Lower leg skin (tissue), 3 donors: ENCODE data around the gene CS.

Experiments used
- CTCF ChIP-seq, 3 donors: fragments of 450-650 bp; IDR thresholded peaks; one replicate each; pipeline ENCODE4 v1.5.1; 2016; ENCODE audit warnings: antibody characterized with exemption in 3 of 3, mild to moderate bottlenecking in 3 of 3, moderate library complexity in 2 of 3
- POLR2A ChIP-seq, 2 donors: fragments of 450-650 bp; IDR thresholded peaks; one replicate each; pipeline ENCODE4 v1.6.1; 2016 to 2017; ENCODE audit warnings: antibody characterized with exemption in 2 of 2, mild to moderate bottlenecking in 1 of 2, moderate library complexity in 1 of 2

DNA sequence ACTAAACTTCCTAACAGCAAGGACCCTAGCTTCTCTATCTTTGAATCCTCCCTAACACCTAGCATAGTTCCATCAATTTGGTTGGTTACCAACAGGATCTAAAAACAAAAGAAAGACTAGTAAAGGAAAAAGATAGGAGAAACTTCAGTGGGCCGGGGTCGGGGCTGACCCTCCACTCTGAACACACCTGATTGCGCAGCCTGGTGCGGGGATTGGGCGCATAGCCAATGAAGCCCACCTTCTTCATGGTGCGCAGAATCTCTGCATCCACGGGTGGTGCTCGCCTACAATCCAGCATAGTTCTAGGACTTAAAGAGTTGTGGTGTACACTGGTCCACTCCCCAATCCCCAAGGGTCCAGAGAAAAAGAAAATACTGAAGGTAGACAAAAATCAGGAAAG, 26.0 kb upstream of the CS start:
- no peak for TF ChIP-seq CTCF (IDR thresholded peaks at IDR 0.05)
- no peak for TF ChIP-seq POLR2A (IDR thresholded peaks at IDR 0.05)
